Posterior vena cava (tissue), 2 donors: Measurements from ENCODE around the gene MARS1. TPM values are rescaled to one million over a fixed set of nuclear protein-coding genes. Genes with fewer than 3 reads are reported as not detected.

Experiments used
- DNase-seq: peaks from one replicate; pipeline ENCODE4 v3.0.0-alpha.2; 2020; ENCODE audit warnings: low spot score
- intact Hi-C, 2 donors: fragments of 100-400 bp; cut with DNase I; formaldehyde crosslinking; loops; one replicate each; pipeline versions ENCODE4 v1.14.1 to v1.14.2; 2022 to 2023
- total RNA-seq, 2 donors: library from RNA; stranded (reverse); fragmentation: NEBNext Ultra II Directional; extraction: Animal tissue kit (Norgen Biotek cat#: 25700); gene quantifications; one replicate each; pipeline ENCODE4 v1.2.1, GENCODE V29; 2021
- donor health status: DM: yes; HTN: yes; CAD: no.
- donor health status: DM: yes; HTN: yes; CAD: no.

Gene MARS1
- total RNA-seq, 2 donors from 2014 or later: 135 to 142 TPM

DNA sequence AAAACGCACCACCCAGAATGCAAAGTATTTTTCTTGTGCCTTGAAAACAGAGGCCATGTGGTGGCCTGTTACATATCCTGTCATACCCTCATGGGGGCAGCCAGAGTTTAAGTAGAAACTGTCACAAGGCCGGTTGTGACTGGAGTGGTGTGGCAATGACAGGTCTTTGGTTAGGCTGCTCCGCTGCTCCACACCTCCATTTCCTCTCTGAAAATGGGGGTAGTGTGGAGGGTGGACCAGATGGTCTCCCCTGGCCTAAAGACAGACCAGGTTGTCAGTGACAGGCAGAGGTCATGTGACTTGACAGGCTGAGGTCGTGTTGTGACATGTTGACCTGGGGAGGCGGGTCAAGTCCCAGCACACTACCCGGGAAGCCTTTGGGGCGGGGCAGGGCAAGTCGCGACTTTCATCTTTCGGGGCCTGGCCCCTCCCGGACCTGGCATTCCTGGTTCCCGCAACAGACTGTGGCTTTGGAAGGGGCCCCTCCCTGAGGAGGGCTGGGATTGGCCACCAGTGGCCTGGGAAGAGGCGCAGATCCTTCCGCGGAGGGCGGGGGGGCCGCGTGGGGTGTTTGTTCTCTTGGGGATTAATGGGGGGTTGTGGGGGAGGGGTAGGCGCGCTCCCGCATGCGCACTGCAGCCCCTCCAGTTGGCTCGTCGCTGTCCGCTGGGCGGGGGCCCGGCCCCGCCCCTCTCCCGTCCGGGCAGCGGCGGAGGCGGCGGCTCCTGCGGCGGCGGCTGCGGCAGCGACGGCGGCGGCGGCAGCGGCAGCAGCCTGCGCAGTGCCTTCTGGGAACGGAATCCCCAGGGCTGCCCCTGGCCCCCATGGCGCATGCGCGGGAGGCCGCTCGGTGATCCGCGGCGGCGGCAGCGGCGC is 34.4 kb downstream of the MARS1 start, which contains the start of gene MBD6:
MBD6 (plus strand) TSS at position 814 of the 876 bp plus-strand sequence. CDS start 1,480 bp downstream, outside the sequence.
- intact Hi-C loops: no loop called here
- peak; percentile 97 for DNase-seq

DNA sequence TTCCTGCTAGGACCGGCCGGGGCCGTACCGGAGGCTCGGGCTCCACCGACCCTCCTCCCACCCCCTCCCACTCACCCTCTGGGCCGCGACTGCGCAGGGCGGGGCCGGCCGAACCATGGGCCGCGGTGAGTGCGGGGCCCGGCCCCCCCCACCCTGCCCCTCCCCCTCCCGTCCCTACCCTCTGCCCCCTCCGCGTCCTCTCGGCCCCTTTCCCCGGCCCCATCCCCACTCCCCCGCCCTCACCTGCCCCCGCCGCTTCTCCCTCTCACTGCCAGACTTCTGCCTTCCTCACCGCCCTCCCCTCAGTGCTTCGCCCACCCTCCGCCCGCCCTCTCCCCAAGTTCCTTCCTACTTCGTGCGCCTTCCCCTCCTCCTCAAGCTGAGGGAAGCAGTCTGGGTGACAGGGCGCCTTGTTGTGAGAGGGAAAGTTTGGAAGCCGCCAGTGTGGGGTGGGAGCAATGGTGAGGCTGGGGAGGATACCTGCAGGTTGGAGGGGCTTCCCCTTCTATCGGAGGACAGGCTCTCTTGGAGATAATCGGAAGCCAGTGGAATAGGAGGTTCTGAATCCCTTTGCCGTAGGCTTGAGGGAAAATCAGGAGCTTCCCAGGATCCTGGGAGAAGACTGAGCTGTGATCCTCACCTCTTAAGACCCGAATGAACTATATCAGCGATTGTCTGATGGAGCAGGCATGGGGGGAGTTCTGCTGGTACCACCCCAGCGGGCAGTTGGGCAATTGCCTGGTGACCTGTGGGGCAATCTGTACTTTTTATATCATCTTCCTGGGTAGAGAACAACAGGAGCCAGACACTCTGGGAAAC is 35.2 kb downstream of the MARS1 start:
- intact Hi-C loops: no loop called here
- DNase-seq: peak; percentile 91

DNA sequence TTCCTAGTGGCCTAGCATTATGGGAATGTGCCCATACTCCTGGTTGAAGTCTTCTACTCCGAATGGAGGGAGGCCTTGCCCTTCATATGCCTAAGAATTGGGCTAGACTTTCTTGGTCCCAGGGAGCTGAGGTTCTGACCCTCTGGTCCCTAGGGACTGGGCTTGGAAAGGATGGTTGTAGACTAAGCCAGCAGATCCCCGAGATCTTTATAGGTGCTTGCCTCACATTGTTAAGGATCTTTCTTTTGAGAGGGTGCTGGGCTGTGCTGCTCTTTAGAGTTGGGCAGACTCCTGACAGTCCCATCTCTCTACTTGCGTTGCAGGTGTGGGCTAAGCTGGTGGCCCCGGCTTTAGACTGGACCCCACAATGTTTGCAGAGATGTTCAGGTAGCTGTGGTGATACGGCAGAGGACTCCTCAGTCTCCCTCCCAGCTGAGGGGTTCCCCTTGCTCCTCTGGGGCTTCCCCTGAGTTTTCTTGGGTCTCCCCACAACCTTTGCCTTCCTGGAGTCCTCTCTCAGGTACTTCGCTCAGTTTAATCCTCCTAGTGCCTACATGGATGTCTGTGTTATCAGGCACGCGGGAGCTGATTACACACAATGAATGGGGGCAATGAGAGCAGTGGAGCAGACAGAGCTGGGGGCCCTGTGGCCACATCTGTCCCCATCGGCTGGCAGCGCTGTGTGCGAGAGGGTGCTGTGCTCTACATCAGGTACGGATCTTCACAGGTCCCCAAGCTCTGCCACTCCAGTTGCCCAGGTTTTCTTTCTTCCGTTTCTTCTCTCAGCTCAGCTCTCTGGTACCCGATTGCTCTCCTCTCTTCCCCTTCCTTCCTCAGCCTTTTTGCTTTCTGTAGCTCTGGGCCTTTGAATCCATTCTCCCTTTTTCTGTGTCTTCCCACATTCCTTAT is 36.1 kb downstream of the MARS1 start:
- no peak for DNase-seq
- intact Hi-C loops: no loop called here

DNA sequence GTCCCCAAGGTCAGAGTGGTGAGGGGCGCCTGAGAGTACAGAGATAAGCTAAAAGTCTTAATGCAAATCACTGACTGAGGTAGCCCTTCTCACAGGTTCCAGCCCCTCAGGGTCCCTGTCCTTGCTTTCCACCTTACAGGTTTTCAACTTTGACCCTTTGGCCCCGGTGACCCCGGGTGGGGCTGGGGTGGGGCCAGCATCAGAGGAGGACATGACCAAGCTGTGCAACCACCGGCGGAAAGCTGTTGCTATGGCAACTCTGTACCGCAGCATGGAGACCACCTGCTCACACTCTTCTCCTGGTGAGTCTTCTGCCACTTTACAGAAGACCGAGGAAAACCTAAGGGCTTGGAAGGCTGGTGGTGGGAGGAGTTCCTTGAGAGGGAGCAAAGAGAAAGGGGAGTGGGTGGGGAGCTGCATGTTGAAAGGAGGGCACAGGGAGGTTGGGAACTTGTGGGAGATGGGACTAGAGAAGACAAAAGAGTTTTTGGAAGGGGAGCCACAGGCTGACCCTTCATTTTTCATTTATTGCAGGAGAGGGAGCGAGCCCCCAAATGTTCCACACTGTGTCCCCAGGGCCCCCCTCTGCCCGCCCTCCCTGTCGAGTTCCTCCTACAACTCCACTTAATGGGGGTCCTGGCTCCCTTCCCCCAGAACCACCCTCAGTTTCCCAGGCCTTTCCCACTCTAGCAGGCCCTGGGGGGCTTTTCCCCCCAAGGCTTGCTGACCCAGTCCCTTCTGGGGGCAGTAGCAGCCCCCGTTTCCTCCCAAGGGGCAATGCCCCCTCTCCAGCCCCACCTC is 37.1 kb downstream of the MARS1 start:
- intact Hi-C loops: no loop called here
- no peak for DNase-seq

DNA sequence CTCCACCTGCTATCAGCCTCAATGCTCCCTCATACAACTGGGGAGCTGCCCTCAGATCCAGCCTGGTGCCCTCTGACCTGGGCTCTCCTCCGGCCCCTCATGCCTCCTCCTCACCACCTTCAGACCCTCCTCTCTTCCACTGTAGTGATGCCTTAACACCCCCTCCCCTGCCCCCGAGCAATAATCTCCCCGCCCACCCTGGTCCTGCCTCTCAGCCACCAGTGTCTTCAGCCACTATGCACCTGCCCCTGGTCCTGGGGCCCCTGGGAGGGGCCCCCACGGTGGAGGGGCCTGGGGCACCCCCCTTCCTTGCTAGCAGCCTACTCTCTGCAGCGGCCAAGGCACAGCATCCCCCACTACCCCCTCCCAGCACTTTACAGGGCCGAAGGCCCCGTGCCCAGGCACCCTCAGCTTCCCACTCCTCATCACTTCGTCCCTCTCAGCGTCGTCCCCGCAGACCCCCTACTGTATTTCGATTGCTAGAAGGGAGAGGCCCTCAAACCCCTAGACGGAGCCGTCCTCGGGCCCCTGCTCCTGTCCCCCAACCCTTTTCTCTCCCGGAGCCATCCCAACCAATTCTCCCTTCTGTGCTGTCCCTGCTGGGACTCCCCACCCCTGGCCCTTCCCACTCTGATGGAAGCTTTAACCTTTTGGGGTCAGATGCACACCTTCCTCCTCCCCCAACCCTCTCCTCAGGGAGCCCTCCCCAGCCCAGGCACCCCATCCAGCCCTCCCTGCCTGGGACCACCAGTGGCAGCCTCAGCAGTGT is 37.9 kb downstream of the MARS1 start:
- DNase-seq: no peak
- intact Hi-C loops: no loop called here

DNA sequence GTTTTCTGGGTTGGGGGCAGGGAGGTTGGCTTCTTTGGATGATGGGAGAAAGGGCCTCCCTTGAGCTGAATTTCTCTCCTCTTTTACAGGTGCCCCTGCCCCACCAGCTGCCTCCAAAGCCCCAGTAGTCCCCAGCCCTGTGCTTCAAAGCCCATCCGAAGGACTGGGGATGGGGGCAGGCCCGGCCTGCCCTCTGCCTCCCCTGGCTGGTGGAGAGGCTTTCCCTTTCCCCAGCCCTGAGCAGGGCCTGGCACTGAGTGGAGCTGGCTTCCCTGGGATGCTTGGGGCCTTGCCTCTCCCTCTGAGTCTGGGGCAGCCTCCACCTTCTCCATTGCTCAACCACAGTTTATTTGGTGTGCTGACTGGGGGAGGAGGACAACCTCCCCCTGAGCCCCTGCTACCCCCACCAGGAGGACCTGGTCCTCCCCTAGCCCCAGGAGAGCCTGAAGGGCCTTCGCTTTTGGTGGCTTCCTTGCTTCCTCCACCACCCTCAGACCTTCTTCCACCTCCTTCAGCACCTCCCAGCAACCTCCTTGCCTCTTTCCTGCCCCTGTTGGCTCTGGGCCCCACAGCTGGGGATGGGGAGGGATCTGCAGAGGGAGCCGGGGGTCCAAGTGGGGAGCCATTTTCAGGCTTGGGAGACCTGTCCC is 38.7 kb downstream of the MARS1 start:
- intact Hi-C loops: no loop called here
- no peak for DNase-seq

DNA sequence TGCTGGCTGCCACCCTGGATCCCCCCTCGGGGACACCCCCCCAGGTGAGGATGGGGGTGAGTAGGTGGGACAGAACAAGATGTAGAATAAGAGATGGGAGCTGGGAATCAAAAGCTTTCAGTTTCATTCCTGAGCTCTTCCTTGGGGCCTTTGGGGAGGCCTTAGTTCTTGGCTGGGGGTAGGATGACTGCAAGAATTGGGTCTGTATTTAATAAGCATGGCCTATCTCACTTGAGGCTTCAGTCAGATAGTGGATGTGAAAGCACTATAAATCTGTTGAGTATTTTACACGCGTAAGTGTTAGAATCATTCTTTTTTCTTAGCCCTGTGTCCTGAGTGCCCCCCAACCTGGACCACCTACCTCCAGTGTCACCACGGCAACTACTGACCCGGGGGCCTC is 39.3 kb downstream of the MARS1 start:
- no peak for DNase-seq

DNA sequence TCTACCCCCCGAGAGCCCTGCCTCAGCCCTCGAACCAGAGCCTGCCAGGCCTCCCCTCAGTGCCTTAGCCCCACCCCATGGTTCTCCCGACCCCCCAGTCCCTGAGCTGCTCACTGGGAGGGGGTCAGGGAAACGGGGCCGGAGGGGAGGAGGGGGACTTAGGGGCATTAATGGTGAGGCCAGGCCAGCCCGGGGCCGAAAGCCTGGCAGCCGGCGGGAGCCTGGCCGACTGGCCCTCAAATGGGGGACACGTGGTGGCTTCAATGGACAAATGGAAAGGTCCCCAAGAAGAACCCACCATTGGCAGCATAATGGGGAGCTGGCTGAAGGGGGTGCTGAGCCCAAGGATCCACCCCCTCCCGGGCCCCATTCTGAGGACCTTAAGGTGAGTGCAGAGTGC is 40.3 kb downstream of the MARS1 start:
- intact Hi-C loops: no loop called here
- no peak for DNase-seq

More for the DNA sequence above, 39.3 kb downstream of the MARS1 start:
- intact Hi-C loops: no loop called here

DNA sequence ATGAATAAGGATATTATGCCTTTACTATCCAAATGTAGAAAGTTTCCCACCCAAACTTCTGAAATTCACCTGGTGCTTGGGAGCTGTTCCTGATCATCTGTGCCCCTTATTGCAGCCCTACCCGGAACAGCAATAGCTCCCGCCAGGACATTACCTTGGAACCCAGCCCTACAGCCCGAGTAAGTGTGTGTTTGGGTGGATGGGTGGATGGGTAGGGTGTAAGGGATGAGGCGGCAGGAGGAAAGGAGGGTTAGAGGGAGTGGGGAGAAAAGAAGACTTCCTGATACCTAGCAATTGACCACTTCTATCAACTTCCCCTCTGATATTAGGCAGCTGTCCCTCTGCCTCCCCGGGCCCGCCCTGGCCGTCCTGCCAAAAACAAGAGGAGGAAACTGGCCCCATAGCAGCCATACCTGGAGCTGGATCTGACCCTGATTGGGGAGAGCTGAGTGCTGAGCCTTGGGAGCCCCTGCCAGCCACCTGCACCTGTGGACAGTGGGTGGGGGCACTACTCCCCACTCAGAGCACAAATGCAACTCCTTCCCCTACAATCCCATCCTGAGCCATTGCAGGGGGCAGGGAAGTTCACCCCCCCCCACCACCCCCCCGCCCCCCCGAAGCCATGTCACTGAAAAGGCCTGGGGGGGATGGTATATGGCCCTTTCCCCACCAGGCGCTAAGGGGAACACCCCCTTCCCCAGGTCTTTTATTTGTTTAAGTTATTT is 41.1 kb downstream of the MARS1 start:
- DNase-seq: no peak
- intact Hi-C loops: no loop called here

DNA sequence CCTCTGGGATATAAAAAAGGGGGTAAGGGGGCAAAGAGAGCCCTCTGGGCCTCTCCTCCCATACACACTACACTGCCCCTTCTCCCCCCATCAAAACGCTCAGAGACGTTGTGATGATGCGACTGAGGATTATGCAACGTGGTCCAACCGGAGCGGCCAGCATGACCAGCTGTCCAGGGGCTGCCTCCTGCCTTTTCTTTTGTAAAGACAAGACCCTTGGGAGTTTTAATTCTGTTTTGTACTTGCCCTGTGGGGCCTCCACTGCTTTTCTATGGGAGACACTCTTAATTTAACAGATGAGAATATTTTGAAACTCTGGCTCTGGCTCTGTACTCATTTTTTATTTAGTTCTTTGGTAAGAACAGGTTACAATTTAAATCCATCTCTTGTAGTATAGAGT is 42.0 kb downstream of the MARS1 start:
- intact Hi-C loops: no loop called here

DNA sequence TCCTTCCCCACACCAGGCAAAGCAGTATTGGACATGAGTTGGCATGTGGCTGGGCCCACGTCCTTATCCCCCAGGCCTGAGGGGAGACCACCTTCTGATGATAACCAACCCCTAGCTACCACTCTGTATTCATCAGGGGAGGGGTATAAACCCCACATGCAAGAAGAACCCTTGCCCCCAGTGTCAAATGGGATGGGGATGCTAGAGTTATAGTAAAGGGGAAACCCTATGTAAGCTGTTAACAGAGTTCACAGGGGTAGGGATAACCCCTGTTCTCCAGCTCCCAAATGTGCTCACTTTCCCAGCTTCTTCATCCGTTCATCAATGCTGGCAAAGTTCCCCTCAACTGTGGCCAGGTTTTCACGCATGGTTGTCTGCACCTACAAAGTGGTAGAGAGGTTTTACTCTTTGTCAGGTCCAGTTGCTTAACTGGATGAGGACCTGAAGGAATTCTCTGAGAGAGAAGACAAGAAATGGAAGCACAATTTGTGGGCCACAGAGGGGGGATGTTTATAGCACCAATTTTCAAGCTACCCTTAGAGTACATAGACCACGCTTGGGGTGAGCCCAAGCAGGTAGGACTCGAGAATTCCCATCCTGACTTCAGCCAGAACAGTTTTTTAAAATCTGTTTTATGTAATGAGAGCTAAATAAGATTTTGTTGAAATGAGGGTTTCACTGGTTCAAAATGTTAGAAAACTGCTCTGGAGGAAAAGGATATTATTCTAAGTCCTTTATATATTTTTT is 42.7 kb downstream of the MARS1 start:
- intact Hi-C loops: no loop called here

More for the DNA sequence above, 42.0 kb downstream of the MARS1 start:
- peak; percentile 59 for DNase-seq

DNA sequence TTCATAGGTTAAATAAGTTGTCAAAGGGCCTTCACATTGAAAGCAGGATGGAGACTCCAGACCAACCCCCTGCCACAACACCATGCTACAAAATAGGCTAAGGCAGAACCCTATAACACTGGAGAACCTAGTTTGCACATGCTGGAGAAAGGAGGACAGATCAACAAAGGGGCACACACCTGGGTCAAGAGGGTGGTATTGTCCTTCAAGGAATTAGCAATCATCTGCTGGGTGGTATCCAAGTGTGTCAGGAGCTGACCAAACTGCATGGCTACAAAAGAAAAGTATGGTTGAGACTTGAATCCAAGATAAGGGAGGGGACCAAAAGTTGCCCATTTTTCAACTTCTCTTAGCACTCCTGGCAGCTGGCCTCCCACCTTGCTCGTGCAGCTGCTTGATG is 44.0 kb downstream of the MARS1 start:
- intact Hi-C loops: no loop called here
- DNase-seq: peak; percentile 8

More for the DNA sequence above, 42.7 kb downstream of the MARS1 start:
- DNase-seq: peak; percentile 18

DNA sequence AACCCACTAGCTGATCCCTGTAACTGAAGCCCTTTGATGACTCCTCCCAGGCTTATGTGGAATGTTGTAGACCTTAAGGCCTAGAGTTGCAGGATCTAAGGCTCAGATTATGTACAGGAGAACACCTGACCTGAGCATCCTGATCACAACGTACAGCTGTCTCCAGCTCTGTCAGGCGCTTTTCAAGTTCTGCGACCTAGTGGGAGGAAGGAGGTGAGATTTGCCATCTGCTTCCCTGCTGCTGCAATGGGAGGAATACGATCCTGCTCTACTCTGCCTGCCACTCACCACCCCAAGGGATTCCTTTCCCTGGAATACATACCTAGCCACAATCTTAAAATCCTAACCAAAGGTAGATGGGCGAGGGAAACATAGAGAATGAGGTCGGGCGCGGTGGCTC is 45.2 kb downstream of the MARS1 start:
- intact Hi-C loops: no loop called here
- DNase-seq: no peak

DNA sequence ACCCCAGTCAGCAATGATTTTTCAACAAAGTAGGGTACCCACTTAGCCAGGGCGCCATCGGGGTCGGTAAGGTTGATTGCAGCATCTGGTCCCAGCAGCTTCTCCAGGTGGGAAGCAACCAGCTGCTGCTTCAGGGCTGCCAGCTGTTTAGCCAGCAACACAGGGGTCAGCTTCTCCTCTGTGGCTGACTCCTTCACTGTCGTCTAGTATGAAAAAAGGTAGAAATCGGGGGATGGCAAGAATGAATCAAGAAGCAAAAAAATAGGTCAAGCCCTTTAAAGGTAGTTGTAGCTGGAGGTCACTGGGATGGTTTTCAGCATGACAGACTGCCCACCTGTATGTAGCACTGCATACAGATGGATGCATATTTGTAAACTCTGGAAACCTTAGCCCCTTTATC is 46.4 kb downstream of the MARS1 start:
- intact Hi-C loops: no loop called here
- DNase-seq: peak; percentile 36

DNA sequence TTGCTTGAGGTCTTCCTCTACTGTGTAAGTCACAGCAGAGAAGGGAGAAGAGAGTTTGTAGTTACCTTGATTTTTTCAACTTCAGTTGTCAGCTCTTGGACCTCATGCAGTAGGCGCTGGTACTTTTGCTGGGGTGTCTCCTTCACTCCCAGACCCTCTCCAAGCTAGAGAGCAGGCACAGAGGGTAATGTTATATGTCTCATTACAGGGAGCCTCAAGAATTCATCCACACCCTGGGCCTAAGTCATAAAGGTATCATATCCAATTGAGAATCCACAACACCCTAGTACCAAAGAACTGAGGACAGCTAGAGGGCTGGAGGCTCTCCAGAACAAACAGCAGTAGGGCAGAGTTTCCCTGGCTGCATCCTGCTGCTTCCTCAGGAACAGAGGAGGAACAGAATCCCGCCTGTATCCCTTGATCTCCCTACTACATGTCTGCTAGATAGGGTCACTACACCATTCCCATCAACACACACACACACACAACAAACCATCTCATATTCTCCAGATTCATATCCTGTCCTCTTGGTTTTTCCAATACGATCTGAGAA is 47.2 kb downstream of the MARS1 start:
- intact Hi-C loops: no loop called here
- DNase-seq: no peak
